Measurements from ENCODE around the gene COX7B2.

COX7B2 gene

DNA sequence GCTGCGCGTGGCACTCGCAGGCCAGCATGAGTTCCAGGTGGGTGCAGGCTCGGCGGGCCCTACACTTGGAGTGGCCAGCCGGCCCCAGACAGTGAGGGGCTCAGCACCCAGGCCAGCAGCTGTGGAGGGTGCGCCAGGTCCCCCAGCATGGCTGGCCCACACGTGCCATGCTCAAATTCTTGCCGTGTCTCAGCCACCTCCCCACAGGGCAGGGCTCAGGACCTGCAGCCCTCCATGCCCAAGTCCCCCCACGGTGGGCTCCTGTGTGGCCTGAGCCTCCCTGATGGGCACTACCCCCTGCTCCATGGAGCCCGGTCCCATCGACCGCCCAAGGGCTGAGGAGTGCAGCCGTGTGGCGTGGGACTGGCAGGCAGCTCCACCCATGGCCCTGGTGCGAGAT lies 210.2 kb downstream of the COX7B2 start:
- DNase-seq = no peak
